ES-I3 (cell line): Measurements from ENCODE around the gene CBLB.
"Not testable (repeated sequence)": the region's sequence is repeated elsewhere in the genome, so short reads cannot be mapped to it uniquely, and the experiment has no call there.

Source experiments
- H3K36me3 ChIP-seq: 2 replicates; pipeline ENCODE4 v1.6.1; 2013; ENCODE audit warnings: mild to moderate bottlenecking, low read length, control low read depth, moderate library complexity; ENCODE audit not compliant: insufficient read depth
- H3K4me1 ChIP-seq: 2 replicates; pipeline ENCODE4 v1.6.1; 2013; ENCODE audit warnings: mild to moderate bottlenecking, control low read depth, low read length; ENCODE audit not compliant: insufficient read depth
- H3K9ac ChIP-seq: 2 replicates; pipeline ENCODE4 v1.6.1; 2013; ENCODE audit warnings: low read depth, mild to moderate bottlenecking, low read length, moderate library complexity
- H3K9me3 ChIP-seq: 2 replicates; pipeline ENCODE4 v1.6.1; 2013; ENCODE audit warnings: mild to moderate bottlenecking, low read length, moderate library complexity; ENCODE audit not compliant: control insufficient read depth, insufficient read depth

The CBLB gene

GRCh38 chr3:105767216-105767615 is 101.6 kb downstream of the CBLB start:
- Histone ChIP-seq H3K9ac (no peak overlapping the region), H3K4me1 (no peaks in the 10 kb centered on the region), H3K36me3 (no peaks in the 10 kb centered on the region; the same call in 1 of the 2 replicates), H3K9me3 (peaks cover 15% of the 10 kb centered on the region)

DNA sequence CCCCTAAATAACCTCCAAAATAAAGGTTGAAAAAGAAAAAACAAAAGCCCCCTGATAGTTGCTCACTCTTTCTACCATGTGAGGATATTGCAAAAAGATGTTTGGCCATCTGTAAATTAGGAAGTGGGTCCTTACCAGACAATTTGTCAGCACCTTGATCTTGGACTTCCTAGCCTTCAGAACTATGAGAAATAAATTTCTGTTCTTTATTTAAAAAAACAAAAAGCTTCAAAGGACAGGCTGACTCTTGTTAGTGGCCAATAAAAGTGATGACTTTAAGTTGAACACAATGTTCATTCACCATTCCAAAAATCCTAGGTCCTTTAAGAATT is 103.5 kb downstream of the CBLB start:
- Histone ChIP-seq H3K9me3 (peaks cover 15% of the 10 kb centered on the region), H3K9ac (no peak overlapping the region), H3K36me3 (no peaks in the 10 kb centered on the region; the same call in 1 of the 2 replicates), H3K4me1 (no peaks in the 10 kb centered on the region)

- no peaks in the 10 kb centered on the region; the same call in 1 of the 2 replicates for H3K36me3 ChIP-seq
- peaks cover 15% of the 10 kb centered on the region for H3K9me3 ChIP-seq
- H3K9ac ChIP-seq = no peak overlapping the region
- no peaks in the 10 kb centered on the region for H3K4me1 ChIP-seq
Measured at GRCh38 chr3:105764378-105765307, 104.2 kb downstream of the CBLB start.

- Histone ChIP-seq H3K36me3 (no peaks in the 10 kb centered on the region; the same call in 1 of the 2 replicates), H3K9ac (no peak overlapping the region), H3K9me3 (peaks cover 18% of the 10 kb centered on the region), H3K4me1 (no peaks in the 10 kb centered on the region)
Measured at GRCh38 chr3:105763659-105764036, 105.2 kb downstream of the CBLB start.

DNA sequence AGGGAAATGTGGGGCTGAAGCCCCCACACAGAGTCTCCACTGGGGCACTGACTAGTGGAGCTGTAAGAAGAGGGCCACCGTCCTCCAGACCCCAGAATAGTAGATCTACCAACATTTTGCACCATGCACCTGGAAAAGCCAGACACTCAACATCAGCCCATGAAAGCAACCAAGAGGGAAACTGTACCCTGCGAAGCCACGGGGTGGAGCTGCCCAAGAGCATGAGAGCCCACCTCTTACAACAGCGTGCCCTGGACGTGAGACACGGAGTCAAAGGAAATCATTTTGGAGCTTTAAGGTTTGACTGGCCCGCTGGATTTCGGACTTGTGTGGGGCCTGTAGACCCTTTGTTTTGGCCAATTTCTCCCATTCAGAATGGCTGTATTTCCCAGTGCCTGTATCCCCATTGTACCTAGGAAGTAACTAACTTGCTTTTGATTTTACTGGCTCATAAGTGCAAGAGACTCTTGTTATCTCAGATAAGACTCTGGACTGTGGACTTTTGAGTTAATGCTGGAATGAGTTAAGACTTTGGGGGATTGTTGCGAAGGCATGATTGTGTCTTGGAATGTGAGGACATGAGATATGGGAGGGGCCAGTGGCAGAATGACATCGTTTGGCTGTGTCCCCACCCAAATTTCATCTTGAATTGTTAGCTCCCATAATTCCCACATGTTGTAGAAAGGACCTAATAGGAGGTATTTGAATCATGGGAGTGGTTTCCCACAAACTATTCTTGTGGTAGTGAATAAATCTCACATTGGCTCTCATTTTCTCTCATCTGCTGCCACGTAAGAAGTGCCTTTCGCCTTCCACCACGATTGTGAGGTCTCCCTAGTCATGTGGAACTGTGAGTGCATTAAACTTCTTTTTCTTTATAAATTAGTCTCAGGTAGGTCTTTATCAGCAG is 105.8 kb downstream of the CBLB start:
- Histone ChIP-seq H3K9me3 (peaks cover 18% of the 10 kb centered on the region), H3K4me1 (no peaks in the 10 kb centered on the region), H3K9ac (no peak overlapping the region), H3K36me3 (no peaks in the 10 kb centered on the region; the same call in 1 of the 2 replicates)

- H3K36me3 ChIP-seq, H3K4me1 ChIP-seq, H3K9ac ChIP-seq: not testable (repeated sequence)
- peaks cover 18% of the 10 kb centered on the region for H3K9me3 ChIP-seq
Measured at GRCh38 chr3:105762214-105762613, 106.6 kb downstream of the CBLB start.

- Histone ChIP-seq H3K4me1 (no peaks in the 10 kb centered on the region), H3K9ac (no peak overlapping the region), H3K36me3 (no peaks in the 10 kb centered on the region; the same call in 1 of the 2 replicates), H3K9me3 (peaks cover 18% of the 10 kb centered on the region)
Measured at GRCh38 chr3:105759442-105760078, 109.3 kb downstream of the CBLB start.

- Histone ChIP-seq H3K9ac (no peak overlapping the region), H3K36me3 (no peaks in the 10 kb centered on the region), H3K9me3 (peaks cover 14% of the 10 kb centered on the region), H3K4me1 (no peaks in the 10 kb centered on the region)
Measured at GRCh38 chr3:105758451-105758850, 110.4 kb downstream of the CBLB start.

GRCh38 chr3:105755121-105755886 is 113.5 kb downstream of the CBLB start:
- Histone ChIP-seq H3K9me3 (peaks cover 3% of the 10 kb centered on the region; the same call in 1 of the 2 replicates), H3K36me3 (no peaks in the 10 kb centered on the region), H3K9ac (no peak overlapping the region), H3K4me1 (no peaks in the 10 kb centered on the region)

- Histone ChIP-seq H3K9ac (no peak overlapping the region), H3K36me3 (no peaks in the 10 kb centered on the region), H3K9me3 (no peaks in the 10 kb centered on the region), H3K4me1 (no peaks in the 10 kb centered on the region)
Measured at GRCh38 chr3:105752791-105753415, 115.9 kb downstream of the CBLB start.

GRCh38 chr3:105747696-105748095 is 121.1 kb downstream of the CBLB start:
- H3K9me3 ChIP-seq = no peaks in the 10 kb centered on the region
- H3K9ac ChIP-seq = no peak overlapping the region
- peaks cover 9% of the 10 kb centered on the region; the same call in 1 of the 2 replicates for H3K4me1 ChIP-seq
- H3K36me3 ChIP-seq = no peaks in the 10 kb centered on the region

DNA sequence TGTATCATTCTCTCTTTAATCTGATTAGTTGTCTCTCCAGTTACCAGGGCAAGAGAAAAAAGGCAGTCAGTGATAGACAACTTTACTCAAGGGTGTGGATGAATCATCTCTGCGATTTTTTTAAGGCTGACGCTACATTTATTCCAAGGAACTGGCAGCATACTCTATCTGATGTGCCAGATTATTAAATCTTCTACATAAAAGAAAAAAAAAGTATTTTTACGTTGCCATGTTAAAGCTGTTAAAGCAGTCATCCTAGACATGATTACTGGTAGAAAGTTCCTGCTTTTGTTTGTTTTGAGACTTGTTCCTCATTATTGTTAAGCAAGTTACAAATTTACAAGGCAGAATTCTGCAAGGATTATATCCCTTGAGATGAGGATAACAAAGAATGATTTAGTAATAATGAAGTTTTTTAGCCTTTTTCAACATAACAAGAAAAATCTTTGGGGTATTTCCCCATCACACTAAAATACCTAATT is 121.7 kb downstream of the CBLB start:
- H3K9me3 ChIP-seq = no peaks in the 10 kb centered on the region
- H3K36me3 ChIP-seq = no peaks in the 10 kb centered on the region
- H3K9ac ChIP-seq = no peak overlapping the region
- H3K4me1 ChIP-seq = peaks cover 9% of the 10 kb centered on the region; the same call in 1 of the 2 replicates
